Suprapubic skin (tissue), 4 donors: ENCODE data around the gene CDC42BPG.

Experiments used
- CTCF ChIP-seq, 2 donors: fragments of 200-600 bp in 1 of 2; fragments of 450-650 bp in 1 of 2; sonication (generic) in 1 of 2; IDR thresholded peaks; one replicate each; pipeline ENCODE4 v1.5.1; 2016 to 2019; ENCODE audit warnings: antibody characterized with exemption in 2 of 2, mild to moderate bottlenecking in 1 of 2, moderate library complexity in 1 of 2
- POLR2A ChIP-seq, 2 donors: fragments of 450-650 bp; IDR thresholded peaks; one replicate each; pipeline ENCODE4 v1.6.1; 2017; ENCODE audit warnings: antibody characterized with exemption in 2 of 2, mild to moderate bottlenecking in 2 of 2, moderate library complexity in 2 of 2
- POLR2AphosphoS5 ChIP-seq, 3 donors: sonication (generic); formaldehyde crosslinking; IDR thresholded peaks; one replicate each; pipeline ENCODE4 v1.6.1; 2017; ENCODE audit warnings: antibody characterized with exemption in 3 of 3

GRCh38 chr11:64850979-64851567 is 6.6 kb upstream of the CDC42BPG start:
- TF ChIP-seq POLR2AphosphoS5 (IDR thresholded peaks at IDR 0.05) (no peak), CTCF (IDR thresholded peaks at IDR 0.05) (no peak), POLR2A (IDR thresholded peaks at IDR 0.05) (no peak)
